PC-3 (cell line): ENCODE data around the gene LRRFIP1. TPM values are rescaled to one million over a fixed set of nuclear protein-coding genes. Genes with fewer than 3 reads are reported as not detected.

Experiments
- ATAC-seq: fragments of 200-7000 bp; cut with Tn5 transposase; 2 replicates; pipeline ENCODE4 v1.9.1; 2020; ENCODE audit warnings: mild to moderate bottlenecking, moderate library complexity
- BruUV-seq: library from RNA; stranded (reverse); fragments of 400-500 nt; replicated peaks from 2 replicates; lab custom pipeline; 2021; lab: Mats Ljungman, UMichigan
- CTCF ChIA-PET: fragments of 300-600 bp; sonication (Branson Sonifier 250); formaldehyde crosslinking; loops from one replicate; lab custom pipeline; 2022; ENCODE audit warnings: antibody characterized with exemption; lab: Charles Lee
- POLR2A ChIA-PET: fragments of 300-600 bp; sonication (Branson Sonifier 250); formaldehyde crosslinking; loops from one replicate; lab custom pipeline; 2022; ENCODE audit warnings: antibody characterized with exemption; ENCODE audit not compliant: unreplicated experiment; lab: Charles Lee
- DNase-seq: peaks from one replicate; pipeline ENCODE4 v3.0.0-alpha.2; 2015
- H2AFZ ChIP-seq: fragments of 300-600 bp; sonication (generic); 2 replicates; pipeline ENCODE4 v1.6.0; 2016; ENCODE audit warnings: antibody characterized with exemption, low read length
- H3F3A ChIP-seq: fragments of 300-600 bp; sonication (generic); one replicate; pipeline ENCODE4 v1.6.0; 2017; ENCODE audit warnings: antibody characterized with exemption, low read length, control low read depth, mild to moderate bottlenecking; ENCODE audit not compliant: unreplicated experiment
- H3K27ac ChIP-seq: fragments of 300-600 bp; sonication (generic); 2 replicates; pipeline ENCODE4 v1.5.1; 2016; ENCODE audit warnings: mild to moderate bottlenecking, low read length
- H3K27me3 ChIP-seq: fragments of 300-600 bp; sonication (generic); 2 replicates; pipeline ENCODE4 v1.6.1; 2016; ENCODE audit warnings: low read length, mixed read lengths
- H3K36me3 ChIP-seq: fragments of 300-600 bp; sonication (generic); 2 replicates; pipeline ENCODE4 v1.6.1; 2016; ENCODE audit warnings: low read depth, mixed run types, low read length, mixed read lengths
- H3K4me1 ChIP-seq: fragments of 300-600 bp; sonication (generic); 2 replicates; pipeline ENCODE4 v1.5.1; 2016; ENCODE audit warnings: low read length; ENCODE audit not compliant: insufficient read depth
- H3K4me2 ChIP-seq: fragments of 300-600 bp; sonication (generic); 2 replicates; pipeline ENCODE4 v1.6.0; 2016; ENCODE audit warnings: low read length
- H3K4me3 ChIP-seq: fragments of 300-600 bp; sonication (generic); 2 replicates; pipeline ENCODE4 v1.5.1; 2016; ENCODE audit warnings: mild to moderate bottlenecking, low read length, mixed read lengths
- H3K79me2 ChIP-seq: fragments of 300-600 bp; sonication (generic); 2 replicates; pipeline ENCODE4 v1.6.1; 2017; ENCODE audit warnings: low read length, mixed read lengths
- H3K9ac ChIP-seq: fragments of 300-600 bp; sonication (generic); 2 replicates; pipeline ENCODE4 v1.6.0; 2016; ENCODE audit warnings: mild to moderate bottlenecking, low read length
- H3K9me2 ChIP-seq: fragments of 300-600 bp; sonication (generic); replicated peaks from 2 replicates; pipeline ENCODE4 v1.6.1; 2016; ENCODE audit warnings: mixed run types, low read length, mixed read lengths
- H3K9me3 ChIP-seq: fragments of 300-600 bp; sonication (generic); 2 replicates; pipeline ENCODE4 v1.6.1; 2016; ENCODE audit warnings: low read length, mixed read lengths
- H4K20me1 ChIP-seq: fragments of 300-600 bp; sonication (generic); 2 replicates; pipeline ENCODE4 v1.6.1; 2016; ENCODE audit warnings: low read length, mixed read lengths
- EZH2 ChIP-seq: fragments of 300-600 bp; sonication (generic); IDR thresholded peaks from one replicate; pipeline ENCODE4 v1.6.1; 2017; ENCODE audit warnings: antibody characterized with exemption, mild to moderate bottlenecking, low read length; ENCODE audit not compliant: unreplicated experiment
- EZH2phosphoT487 ChIP-seq: fragments of 300-600 bp; sonication (generic); IDR thresholded peaks from 2 replicates; pipeline ENCODE4 v1.6.1; 2018; ENCODE audit warnings: mild to moderate bottlenecking, antibody characterized with exemption, low read length, borderline replicate concordance
- intact Hi-C: fragments of 100-400 bp; cut with micrococcal nuclease; formaldehyde crosslinking; loops from 2 replicates; pipeline ENCODE4 v1.9.0; 2023
- total RNA-seq: library from RNA; depleted of rRNA; stranded (reverse); fragments of >200 nt; gene quantifications from 2 replicates; pipeline ENCODE4 v1.2.3, GENCODE V29; 2014
- TF ChIP-seq, protein P1 (sequence below): fragments of 300-600 bp; sonication (generic); conservative IDR thresholded peaks from 2 replicates; pipeline ENCODE4 v1.5.1; 2017; ENCODE audit warnings: antibody characterized with exemption, low read depth, mild to moderate bottlenecking, low read length

LRRFIP1 gene
- total RNA-seq, 1 experiment from 2014 or later: 87.8 TPM

DNA sequence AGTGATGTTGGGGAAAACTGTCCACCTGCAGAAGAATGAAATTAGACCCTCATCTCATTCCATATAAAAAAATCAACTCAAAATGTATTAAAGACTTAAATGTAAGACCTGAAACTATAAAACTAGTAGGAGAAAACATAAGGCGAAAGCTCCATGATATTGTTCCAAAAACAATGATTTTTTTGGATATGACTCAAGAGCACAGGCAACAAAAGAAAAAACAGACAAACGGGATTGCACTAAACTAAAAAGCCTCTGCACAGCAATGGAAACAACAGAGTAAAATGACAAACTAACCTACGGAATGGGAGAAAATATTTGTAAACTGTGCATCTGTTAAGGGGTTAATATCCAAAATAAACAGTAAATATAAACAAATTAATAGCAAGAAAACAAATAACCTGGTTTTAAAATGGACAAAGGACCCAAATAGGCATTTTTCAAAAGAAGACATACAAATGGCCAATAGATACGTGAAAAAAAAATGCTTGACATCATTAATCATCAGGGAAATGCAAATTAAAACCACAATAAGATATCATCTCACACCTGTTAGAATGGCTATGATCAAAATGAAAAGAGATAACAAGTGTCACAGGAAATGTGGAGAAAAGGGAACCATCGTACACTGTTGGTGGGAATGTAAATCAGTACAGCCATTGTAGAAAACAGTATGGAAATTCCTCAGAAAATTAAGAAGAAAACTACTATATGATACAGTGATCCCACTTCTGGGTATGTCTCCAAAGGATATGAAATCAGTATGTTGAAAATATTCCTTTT is 26.6 kb downstream of the LRRFIP1 start:
- no peaks in the 10 kb centered on the region for H3K79me2 ChIP-seq
- H3F3A ChIP-seq: no peaks in the 10 kb centered on the region
- H3K4me2 ChIP-seq: no peak overlapping the region
- ChIA-PET POLR2A (no interaction called here), CTCF (no interaction called here)
- no peaks in the 10 kb centered on the region for H3K27me3 ChIP-seq
- H3K9ac ChIP-seq: no peak overlapping the region
- ATAC-seq (no peak), DNase-seq (no peak)
- H3K36me3 ChIP-seq: peaks cover 9% of the 10 kb centered on the region; the same call in 1 of the 2 replicates
- H2AFZ ChIP-seq: no peak overlapping the region
- intact Hi-C loops: no loop called here
- 0 out of 2 replicates have a peak, but pooled peaks cover 5% of the 10 kb centered on the region for H3K9me3 ChIP-seq
- H3K4me3 ChIP-seq: no peak overlapping the region
- no peaks in the 10 kb centered on the region for H4K20me1 ChIP-seq
- no peak overlapping the region for H3K27ac ChIP-seq
- TF ChIP-seq, protein P1, sequence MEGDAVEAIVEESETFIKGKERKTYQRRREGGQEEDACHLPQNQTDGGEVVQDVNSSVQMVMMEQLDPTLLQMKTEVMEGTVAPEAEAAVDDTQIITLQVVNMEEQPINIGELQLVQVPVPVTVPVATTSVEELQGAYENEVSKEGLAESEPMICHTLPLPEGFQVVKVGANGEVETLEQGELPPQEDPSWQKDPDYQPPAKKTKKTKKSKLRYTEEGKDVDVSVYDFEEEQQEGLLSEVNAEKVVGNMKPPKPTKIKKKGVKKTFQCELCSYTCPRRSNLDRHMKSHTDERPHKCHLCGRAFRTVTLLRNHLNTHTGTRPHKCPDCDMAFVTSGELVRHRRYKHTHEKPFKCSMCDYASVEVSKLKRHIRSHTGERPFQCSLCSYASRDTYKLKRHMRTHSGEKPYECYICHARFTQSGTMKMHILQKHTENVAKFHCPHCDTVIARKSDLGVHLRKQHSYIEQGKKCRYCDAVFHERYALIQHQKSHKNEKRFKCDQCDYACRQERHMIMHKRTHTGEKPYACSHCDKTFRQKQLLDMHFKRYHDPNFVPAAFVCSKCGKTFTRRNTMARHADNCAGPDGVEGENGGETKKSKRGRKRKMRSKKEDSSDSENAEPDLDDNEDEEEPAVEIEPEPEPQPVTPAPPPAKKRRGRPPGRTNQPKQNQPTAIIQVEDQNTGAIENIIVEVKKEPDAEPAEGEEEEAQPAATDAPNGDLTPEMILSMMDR: no peak
- BruUV-seq: no TSS peak
- no peaks in the 10 kb centered on the region for H3K9me2 ChIP-seq
- peaks cover 9% of the 10 kb centered on the region for H3K4me1 ChIP-seq

- H3K9me3 ChIP-seq: 0 out of 2 replicates have a peak, but pooled peaks cover 5% of the 10 kb centered on the region
- POLR2A ChIA-PET: no interaction called here
- no peak overlapping the region for H2AFZ ChIP-seq
- no peaks in the 10 kb centered on the region for H3K27me3 ChIP-seq
- intact Hi-C loops: no loop called here
- no TSS peak for BruUV-seq
- H3K4me3 ChIP-seq: no peak overlapping the region
- H3F3A ChIP-seq: no peaks in the 10 kb centered on the region
- no peak for ATAC-seq
- H3K9ac ChIP-seq: no peak overlapping the region
- H3K27ac ChIP-seq: no peak overlapping the region
- CTCF ChIA-PET: no interaction called here
- no peaks in the 10 kb centered on the region for H3K79me2 ChIP-seq
- H3K9me2 ChIP-seq: no peaks in the 10 kb centered on the region
- H3K4me2 ChIP-seq: no peak overlapping the region
- no peaks in the 10 kb centered on the region for H4K20me1 ChIP-seq
- peaks cover under 1% of the 10 kb centered on the region; the same call in 1 of the 2 replicates for H3K4me1 ChIP-seq
- peaks cover 7% of the 10 kb centered on the region; the same call in 1 of the 2 replicates for H3K36me3 ChIP-seq
- no peak for DNase-seq
- TF ChIP-seq EZH2phosphoT487 (no peak), EZH2 (no peak)
- TF ChIP-seq, protein P1: no peak
Measured at GRCh38 chr2:237657063-237657462, 29.7 kb downstream of the LRRFIP1 start.

GRCh38 chr2:237660381-237660900 is 33.1 kb downstream of the LRRFIP1 start:
- no peak for TF ChIP-seq EZH2
- TF ChIP-seq EZH2phosphoT487: no peak
- TF ChIP-seq, protein P1: no peak
- H3K36me3 ChIP-seq: no peaks in the 10 kb centered on the region
- H3F3A ChIP-seq: no peaks in the 10 kb centered on the region
- BruUV-seq: no TSS peak
- H2AFZ ChIP-seq: no peak overlapping the region
- H3K4me3 ChIP-seq: no peak overlapping the region
- H3K9me2 ChIP-seq: no peaks in the 10 kb centered on the region
- DNase-seq (peak; percentile 23), ATAC-seq (no peak)
- intact Hi-C loops: loop anchor here (10.0 kb wide), 1 partner anchor 66 kb away; the partner anchor contains the start of gene RAB17
- POLR2A ChIA-PET: interaction anchor here (0.7 kb wide), 1 partner anchor 33 kb away, joined by 3 read pairs; the partner anchor contains the start of gene LRRFIP1
- H3K4me1 ChIP-seq: peaks cover 8% of the 10 kb centered on the region
- H3K27ac ChIP-seq: no peak overlapping the region
- CTCF ChIA-PET: interaction anchor here (0.6 kb wide), 1 partner anchor 19 kb away, joined by 3 read pairs; no protein-coding TSS in a partner anchor
- H3K27me3 ChIP-seq: no peaks in the 10 kb centered on the region
- no peaks in the 10 kb centered on the region for H3K79me2 ChIP-seq
- no peaks in the 10 kb centered on the region for H4K20me1 ChIP-seq
- H3K4me2 ChIP-seq: no peak overlapping the region
- no peaks in the 10 kb centered on the region for H3K9me3 ChIP-seq
- H3K9ac ChIP-seq: no peak overlapping the region
